SK-N-SH (cell line): Measurements from ENCODE around the gene SIDT1. TPM values are rescaled to one million over a fixed set of nuclear protein-coding genes. Genes with fewer than 3 reads are reported as not detected.

Source experiments
- CTCF ChIA-PET: fragments of 300-600, 350-600 bp; formaldehyde crosslinking; extraction: SDS; loops from one replicate; lab custom pipeline; 2021; lab: Yijun Ruan, JAX
- POLR2A ChIA-PET: fragments of 350-600 bp; sonication (Branson Sonifier 250); formaldehyde crosslinking; extraction: SDS; loops from one replicate; lab custom pipeline; 2020; ENCODE audit warnings: antibody characterized with exemption, inconsistent platforms; lab: Yijun Ruan, JAX
- DNase-seq: peaks from one replicate; pipeline ENCODE4 v3.0.0; 2012
- H2AFZ ChIP-seq: fragments of 200-600 bp; sonication (generic); 2 replicates; pipeline ENCODE4 v1.8.1; 2016; ENCODE audit warnings: antibody characterized with exemption, mild to moderate bottlenecking, low read depth
- H3F3A ChIP-seq: fragments of 200-600 bp; sonication (generic); replicated peaks from 2 replicates; pipeline ENCODE3; 2016; ENCODE audit warnings: antibody characterized with exemption, mild to moderate bottlenecking; ENCODE audit not compliant: insufficient read depth
- H3K27ac ChIP-seq, 2 experiments: fragments of 200-500 bp in 1 of 2; fragments of 200-600 bp in 1 of 2; sonication (Bioruptor generic) in 1 of 2; sonication (generic), shearing (Covaris generic) in 1 of 2; 2 replicates each; pipeline versions ENCODE4 v1.5.1 to v1.6.1; 2014 to 2016; ENCODE audit warnings: low read depth in 2 of 2, inconsistent platforms in 1 of 2, low read length in 1 of 2, mild to moderate bottlenecking in 1 of 2, mixed read lengths in 1 of 2
- H3K27me3 ChIP-seq: fragments of 200-600 bp; sonication (generic), shearing (Covaris generic); 2 replicates; pipeline ENCODE4 v1.6.1; 2016; ENCODE audit warnings: mixed run types; ENCODE audit not compliant: insufficient read depth
- H3K36me3 ChIP-seq, 2 experiments: fragments of 200-500 bp in 1 of 2; fragments of 200-600 bp in 1 of 2; sonication (Bioruptor generic) in 1 of 2; sonication (generic) in 1 of 2; replicated peaks in 1 of 2; 2 replicates each; pipeline versions ENCODE3 to v1.5.1; 2014 to 2016; ENCODE audit warnings: low read length in 1 of 2, mild to moderate bottlenecking in 1 of 2; ENCODE audit not compliant: insufficient read depth in 2 of 2, control insufficient read depth in 1 of 2
- H3K4me1 ChIP-seq, 2 experiments: fragments of 200-500 bp in 1 of 2; fragments of 200-600 bp in 1 of 2; sonication (Bioruptor generic) in 1 of 2; sonication (generic), shearing (Covaris generic) in 1 of 2; 2 replicates each; pipeline versions ENCODE4 v1.5.1 to v1.6.1; 2014 to 2016; ENCODE audit warnings: low read depth in 1 of 2, low read length in 1 of 2, mixed run types in 1 of 2; ENCODE audit not compliant: insufficient read depth in 2 of 2, control insufficient read depth in 1 of 2
- H3K4me2 ChIP-seq: fragments of 200-600 bp; sonication (generic), shearing (Covaris generic); 2 replicates; pipeline ENCODE4 v1.6.1; 2017; ENCODE audit warnings: mixed run types
- H3K4me3 ChIP-seq, 2 experiments: fragments of 200-500 bp in 1 of 2; fragments of 200-600 bp in 1 of 2; sonication (Bioruptor generic) in 1 of 2; sonication (generic), shearing (Covaris generic) in 1 of 2; 2 replicates each; pipeline versions ENCODE4 v1.5.1 to v1.8.1; 2014 to 2016; ENCODE audit warnings: low read depth in 2 of 2, inconsistent platforms in 1 of 2, low read length in 1 of 2, mild to moderate bottlenecking in 1 of 2, mixed read lengths in 1 of 2, moderate library complexity in 1 of 2
- H3K79me2 ChIP-seq: fragments of 200-600 bp; sonication (generic); 2 replicates; pipeline ENCODE4 v1.8.1; 2017; ENCODE audit warnings: mild to moderate bottlenecking; ENCODE audit not compliant: insufficient read depth
- H3K9ac ChIP-seq: fragments of 200-600 bp; sonication (generic); 2 replicates; pipeline ENCODE4 v1.6.1; 2017; ENCODE audit warnings: mixed run types
- H3K9me2 ChIP-seq: fragments of 200-600 bp; sonication (generic); 2 replicates; pipeline ENCODE4 v1.6.1; 2017; ENCODE audit warnings: mixed run types
- H3K9me3 ChIP-seq: fragments of 200-600 bp; sonication (generic); 2 replicates; pipeline ENCODE4 v1.6.1; 2017; ENCODE audit warnings: mixed run types, mild to moderate bottlenecking, moderate library complexity
- H4K20me1 ChIP-seq: fragments of 200-600 bp; sonication (generic); 2 replicates; pipeline ENCODE4 v1.6.1; 2017; ENCODE audit warnings: mild to moderate bottlenecking, mixed run types; ENCODE audit not compliant: insufficient read depth
- EP300 ChIP-seq, 2 experiments: IDR thresholded peaks; 2 replicates each; pipeline versions ENCODE4 v1.4.0 to v1.6.1; 2012; ENCODE audit warnings: borderline replicate concordance in 1 of 2, low read depth in 1 of 2, low read length in 1 of 2
- EZH2phosphoT487 ChIP-seq: fragments of 200-600 bp; sonication (generic); IDR thresholded peaks from 2 replicates; pipeline ENCODE4 v1.6.1; 2017; ENCODE audit warnings: low read depth, mixed run types, mild to moderate bottlenecking, antibody characterized with exemption, moderate library complexity, borderline replicate concordance
- GATA2 ChIP-seq: sonication (generic); formaldehyde crosslinking; IDR thresholded peaks from 2 replicates; pipeline ENCODE4 v1.5.0; 2020; ENCODE audit warnings: mild to moderate bottlenecking, missing genetic modification reagents
- NRF1 ChIP-seq: IDR thresholded peaks from 2 replicates; pipeline ENCODE4 v1.6.1; 2012; ENCODE audit warnings: low read depth, mild to moderate bottlenecking, low read length
- RXRA ChIP-seq: IDR thresholded peaks from 2 replicates; pipeline ENCODE4 v1.4.0; 2012; ENCODE audit warnings: low read depth, mild to moderate bottlenecking, borderline replicate concordance
- TAF1 ChIP-seq: IDR thresholded peaks from 2 replicates; pipeline ENCODE4 v1.6.1; 2012; ENCODE audit warnings: low read depth, mild to moderate bottlenecking, low read length, moderate library complexity, borderline replicate concordance
- YY1 ChIP-seq: IDR thresholded peaks from 2 replicates; pipeline ENCODE4 v1.4.0; 2012; ENCODE audit warnings: low read depth, mild to moderate bottlenecking
- WGBS: methylation state at CpG from one replicate; pipeline ENCODE4 v1.1.6; 2017; ENCODE audit warnings: low lambda C conversion rate; 5-methylcytosine and 5-hydroxymethylcytosine counted together
- polyA plus RNA-seq, 3 experiments: library from polyadenylated mRNA; depleted of rRNA; stranded (reverse); fragments of >200 nt; gene quantifications; 2 replicates each; pipeline ENCODE4 v1.2.3, GENCODE V29; 2012
- TF ChIP-seq, protein P1 (sequence below): IDR thresholded peaks from 2 replicates; pipeline ENCODE4 v1.4.0; 2012; ENCODE audit warnings: low read depth, borderline replicate concordance
- TF ChIP-seq, protein P2 (sequence below): IDR thresholded peaks from 2 replicates; pipeline ENCODE4; 2012
- TF ChIP-seq, protein P3 (sequence below): IDR thresholded peaks from 2 replicates; pipeline ENCODE4 v1.4.0; 2012; ENCODE audit warnings: low read depth
- TF ChIP-seq, protein P4 (sequence below): fragments of 200-600 bp; sonication (generic); IDR thresholded peaks from 2 replicates; pipeline ENCODE4 v1.6.1; 2017; ENCODE audit warnings: antibody characterized with exemption, mild to moderate bottlenecking, moderate library complexity

The SIDT1 gene
- polyA plus RNA-seq (2012; rRNA removed) = 0.02 and 0.03 TPM in 2 replicates
- not detected in 2 replicates for polyA plus RNA-seq (2012; cell fraction: cytosol; rRNA removed)
- 0.06 and 0.12 TPM in 2 replicates for polyA plus RNA-seq (2012; cell fraction: nucleus; rRNA removed)

DNA sequence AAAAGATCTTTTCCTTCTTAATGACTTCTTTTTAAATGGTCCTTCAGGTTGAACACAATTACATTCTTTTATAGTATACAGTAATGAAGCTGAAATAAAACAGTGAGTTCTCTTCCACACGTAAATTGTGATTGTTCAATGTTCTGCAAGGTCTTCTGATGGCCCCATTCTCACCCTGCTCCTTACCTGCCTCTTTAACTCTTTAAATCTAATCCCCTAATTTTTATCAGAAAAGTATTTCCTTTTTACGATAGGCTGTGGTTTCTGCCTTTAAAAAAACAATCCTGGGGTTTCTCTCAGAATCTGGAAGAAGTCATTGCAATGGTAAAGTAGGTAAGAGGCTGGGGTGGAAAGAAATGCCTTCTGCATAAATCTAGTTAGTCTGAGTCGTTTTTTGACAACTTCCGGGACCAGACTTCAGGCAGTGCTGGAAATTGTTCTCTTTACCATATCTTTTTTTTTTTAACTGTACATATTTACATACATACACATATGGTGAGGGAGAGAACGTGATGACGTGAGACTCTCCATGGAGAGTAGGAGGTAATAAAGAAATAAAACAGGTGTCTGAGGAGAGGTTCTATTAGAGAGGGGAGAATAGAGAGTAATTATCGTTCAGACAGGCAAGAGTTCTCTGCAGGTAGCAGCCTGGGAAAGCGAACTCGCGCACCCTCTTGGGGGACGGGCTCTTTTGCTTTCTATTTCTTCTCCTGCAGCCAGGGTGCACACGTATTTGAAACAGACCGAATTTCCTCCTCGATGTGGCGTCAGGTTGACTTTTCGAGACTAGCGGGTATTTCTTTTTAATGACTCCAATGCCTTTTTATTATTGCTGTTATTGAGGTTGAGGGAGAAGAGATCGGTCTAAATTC is at the start of gene SIDT1:
Gene SIDT1, plus strand, starts transcription at position 730 of the 872 bp plus-strand sequence. CDS start 467 bp downstream, outside the sequence.
- POLR2A ChIA-PET = no interaction called here
- Histone ChIP-seq H3K9ac (no peak within 1 kb of the TSS), H3K36me3 (no peaks in the 10 kb centered on the region), H3K9me3 (no peaks in the 10 kb centered on the region), H3K9me2 (no peaks in the 10 kb centered on the region), H3K79me2 (no peaks in the 10 kb centered on the region), H3K4me1 (peaks cover 0 to 11% of the 10 kb centered on the region in 2 experiments; a peak in 2 of 4 replicates), H3K4me3 (peak within 1 kb of the TSS; percentile 55 to 64), H3K27me3 (peaks cover 46% of the 10 kb centered on the region), H2AFZ (peak within 1 kb of the TSS; percentile 73), H4K20me1 (no peaks in the 10 kb centered on the region), H3K4me2 (peak within 1 kb of the TSS; percentile 92), H3F3A (peaks cover 6% of the 10 kb centered on the region), H3K27ac (no peak within 1 kb of the TSS)
- WGBS = 13% methylated on average over 18 of the region's 18 CpGs
- CTCF ChIA-PET = interaction anchor here (1.3 kb wide), 1 partner anchor 262 kb away, joined by 4 read pairs; no protein-coding TSS in a partner anchor
- TF ChIP-seq YY1 (no peak), RXRA (no peak), NRF1 (no peak), EZH2phosphoT487 (no peak), EP300 (IDR thresholded peaks at IDR 0.05; ENCODE audit: borderline replicate concordance in 1 of 2, low read depth in 1 of 2, low read length in 1 of 2) (no peak), TAF1 (no peak), GATA2 (CRISPR knock-in tag) (no peak)
- TF ChIP-seq, protein P1, sequence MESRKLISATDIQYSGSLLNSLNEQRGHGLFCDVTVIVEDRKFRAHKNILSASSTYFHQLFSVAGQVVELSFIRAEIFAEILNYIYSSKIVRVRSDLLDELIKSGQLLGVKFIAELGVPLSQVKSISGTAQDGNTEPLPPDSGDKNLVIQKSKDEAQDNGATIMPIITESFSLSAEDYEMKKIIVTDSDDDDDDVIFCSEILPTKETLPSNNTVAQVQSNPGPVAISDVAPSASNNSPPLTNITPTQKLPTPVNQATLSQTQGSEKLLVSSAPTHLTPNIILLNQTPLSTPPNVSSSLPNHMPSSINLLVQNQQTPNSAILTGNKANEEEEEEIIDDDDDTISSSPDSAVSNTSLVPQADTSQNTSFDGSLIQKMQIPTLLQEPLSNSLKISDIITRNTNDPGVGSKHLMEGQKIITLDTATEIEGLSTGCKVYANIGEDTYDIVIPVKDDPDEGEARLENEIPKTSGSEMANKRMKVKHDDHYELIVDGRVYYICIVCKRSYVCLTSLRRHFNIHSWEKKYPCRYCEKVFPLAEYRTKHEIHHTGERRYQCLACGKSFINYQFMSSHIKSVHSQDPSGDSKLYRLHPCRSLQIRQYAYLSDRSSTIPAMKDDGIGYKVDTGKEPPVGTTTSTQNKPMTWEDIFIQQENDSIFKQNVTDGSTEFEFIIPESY = no peak
- TF ChIP-seq, protein P2, sequence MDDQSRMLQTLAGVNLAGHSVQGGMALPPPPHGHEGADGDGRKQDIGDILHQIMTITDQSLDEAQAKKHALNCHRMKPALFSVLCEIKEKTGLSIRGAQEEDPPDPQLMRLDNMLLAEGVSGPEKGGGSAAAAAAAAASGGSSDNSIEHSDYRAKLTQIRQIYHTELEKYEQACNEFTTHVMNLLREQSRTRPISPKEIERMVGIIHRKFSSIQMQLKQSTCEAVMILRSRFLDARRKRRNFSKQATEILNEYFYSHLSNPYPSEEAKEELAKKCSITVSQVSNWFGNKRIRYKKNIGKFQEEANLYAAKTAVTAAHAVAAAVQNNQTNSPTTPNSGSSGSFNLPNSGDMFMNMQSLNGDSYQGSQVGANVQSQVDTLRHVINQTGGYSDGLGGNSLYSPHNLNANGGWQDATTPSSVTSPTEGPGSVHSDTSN = no peak
- TF ChIP-seq, protein P3, sequence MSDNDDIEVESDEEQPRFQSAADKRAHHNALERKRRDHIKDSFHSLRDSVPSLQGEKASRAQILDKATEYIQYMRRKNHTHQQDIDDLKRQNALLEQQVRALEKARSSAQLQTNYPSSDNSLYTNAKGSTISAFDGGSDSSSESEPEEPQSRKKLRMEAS = no peak
- TF ChIP-seq, protein P4, sequence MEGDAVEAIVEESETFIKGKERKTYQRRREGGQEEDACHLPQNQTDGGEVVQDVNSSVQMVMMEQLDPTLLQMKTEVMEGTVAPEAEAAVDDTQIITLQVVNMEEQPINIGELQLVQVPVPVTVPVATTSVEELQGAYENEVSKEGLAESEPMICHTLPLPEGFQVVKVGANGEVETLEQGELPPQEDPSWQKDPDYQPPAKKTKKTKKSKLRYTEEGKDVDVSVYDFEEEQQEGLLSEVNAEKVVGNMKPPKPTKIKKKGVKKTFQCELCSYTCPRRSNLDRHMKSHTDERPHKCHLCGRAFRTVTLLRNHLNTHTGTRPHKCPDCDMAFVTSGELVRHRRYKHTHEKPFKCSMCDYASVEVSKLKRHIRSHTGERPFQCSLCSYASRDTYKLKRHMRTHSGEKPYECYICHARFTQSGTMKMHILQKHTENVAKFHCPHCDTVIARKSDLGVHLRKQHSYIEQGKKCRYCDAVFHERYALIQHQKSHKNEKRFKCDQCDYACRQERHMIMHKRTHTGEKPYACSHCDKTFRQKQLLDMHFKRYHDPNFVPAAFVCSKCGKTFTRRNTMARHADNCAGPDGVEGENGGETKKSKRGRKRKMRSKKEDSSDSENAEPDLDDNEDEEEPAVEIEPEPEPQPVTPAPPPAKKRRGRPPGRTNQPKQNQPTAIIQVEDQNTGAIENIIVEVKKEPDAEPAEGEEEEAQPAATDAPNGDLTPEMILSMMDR = no peak
- peak; percentile 39 for DNase-seq
